ENCODE measurements around the gene MAP1LC3B.

Gene MAP1LC3B

DNA sequence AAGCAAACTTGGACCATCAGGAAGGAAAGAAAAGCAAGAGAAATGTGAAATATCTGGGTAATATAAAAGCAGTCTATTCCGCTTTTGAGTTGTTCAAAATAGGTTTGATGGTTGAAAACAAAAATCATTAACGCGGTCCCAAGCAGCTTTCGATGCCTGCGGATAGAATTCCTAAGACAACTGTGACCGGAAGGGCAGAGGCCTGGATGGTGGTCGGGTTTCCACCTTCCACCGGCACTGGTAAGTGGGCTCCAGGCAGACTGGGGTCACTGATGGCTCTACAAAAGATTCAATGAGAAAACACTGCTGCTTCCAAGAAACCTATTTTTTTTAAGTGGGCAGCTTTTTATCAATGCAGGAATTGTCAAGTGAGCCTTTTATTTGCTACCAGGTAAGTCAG, 50.9 kb downstream of the MAP1LC3B start:
- TF ChIP-seq, protein P1, sequence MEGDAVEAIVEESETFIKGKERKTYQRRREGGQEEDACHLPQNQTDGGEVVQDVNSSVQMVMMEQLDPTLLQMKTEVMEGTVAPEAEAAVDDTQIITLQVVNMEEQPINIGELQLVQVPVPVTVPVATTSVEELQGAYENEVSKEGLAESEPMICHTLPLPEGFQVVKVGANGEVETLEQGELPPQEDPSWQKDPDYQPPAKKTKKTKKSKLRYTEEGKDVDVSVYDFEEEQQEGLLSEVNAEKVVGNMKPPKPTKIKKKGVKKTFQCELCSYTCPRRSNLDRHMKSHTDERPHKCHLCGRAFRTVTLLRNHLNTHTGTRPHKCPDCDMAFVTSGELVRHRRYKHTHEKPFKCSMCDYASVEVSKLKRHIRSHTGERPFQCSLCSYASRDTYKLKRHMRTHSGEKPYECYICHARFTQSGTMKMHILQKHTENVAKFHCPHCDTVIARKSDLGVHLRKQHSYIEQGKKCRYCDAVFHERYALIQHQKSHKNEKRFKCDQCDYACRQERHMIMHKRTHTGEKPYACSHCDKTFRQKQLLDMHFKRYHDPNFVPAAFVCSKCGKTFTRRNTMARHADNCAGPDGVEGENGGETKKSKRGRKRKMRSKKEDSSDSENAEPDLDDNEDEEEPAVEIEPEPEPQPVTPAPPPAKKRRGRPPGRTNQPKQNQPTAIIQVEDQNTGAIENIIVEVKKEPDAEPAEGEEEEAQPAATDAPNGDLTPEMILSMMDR (IDR thresholded peaks at IDR 0.05) = no peak

DNA sequence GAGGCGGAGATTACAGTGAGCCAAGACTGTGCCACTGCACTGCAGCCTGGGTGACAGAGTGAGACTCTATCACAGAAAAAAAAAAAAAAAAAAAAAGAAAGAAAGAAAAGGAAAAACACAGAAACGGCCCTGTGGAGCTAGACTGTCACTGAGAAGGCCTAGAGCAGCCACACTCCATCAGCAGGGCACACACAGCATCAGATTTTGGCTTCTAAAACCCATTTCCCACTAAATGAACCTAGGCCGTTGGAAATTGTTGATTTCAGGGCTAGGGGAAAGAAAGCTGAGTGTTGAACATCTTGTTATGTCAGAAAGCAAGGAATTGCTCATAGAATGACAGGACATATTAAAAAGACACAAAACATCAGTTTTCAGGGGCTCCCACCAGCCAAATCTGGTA, 51.8 kb downstream of the MAP1LC3B start:
- TF ChIP-seq, protein P1 (IDR thresholded peaks at IDR 0.05) = no peak

DNA sequence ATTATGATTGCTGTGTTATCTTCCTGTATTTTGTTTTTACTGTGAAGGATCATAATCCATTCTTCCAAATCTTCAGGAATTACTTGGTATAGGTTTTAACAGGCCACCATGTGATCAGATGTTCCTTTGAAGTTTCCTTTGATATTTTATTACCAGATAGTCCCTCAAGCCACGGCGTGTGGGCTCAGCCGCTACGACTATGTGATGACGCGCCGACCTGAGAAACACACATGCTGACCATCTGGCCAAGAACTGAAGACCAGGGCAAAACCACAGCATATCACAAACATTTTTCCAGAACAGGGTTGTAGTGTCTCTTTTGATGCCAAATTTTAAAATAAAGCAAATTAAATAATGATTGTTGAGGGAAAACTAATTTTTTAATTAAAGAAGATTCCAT, 53.4 kb downstream of the MAP1LC3B start:
- TF ChIP-seq, protein P1 (IDR thresholded peaks at IDR 0.05) = no peak

DNA sequence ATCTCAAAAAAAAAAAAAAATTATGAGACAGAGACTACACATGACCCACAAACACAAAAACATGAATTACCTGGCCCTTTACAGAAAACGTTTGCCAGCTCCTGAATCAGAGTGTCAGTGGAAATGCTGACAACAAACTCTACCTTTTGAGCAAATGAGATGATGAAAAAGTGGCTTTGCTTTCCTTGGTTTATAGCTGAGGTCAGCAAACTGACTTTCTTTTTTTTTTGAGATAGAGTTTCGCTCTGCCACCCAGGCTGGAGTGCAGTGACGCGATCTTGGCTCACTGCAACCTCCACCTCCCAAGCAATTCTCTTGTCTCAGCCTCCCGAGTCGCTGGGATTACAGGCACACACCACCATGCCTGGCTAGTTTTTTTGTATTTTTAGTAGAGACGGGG, 54.3 kb downstream of the MAP1LC3B start:
- TF ChIP-seq, protein P1 (IDR thresholded peaks at IDR 0.05) = no peak

DNA sequence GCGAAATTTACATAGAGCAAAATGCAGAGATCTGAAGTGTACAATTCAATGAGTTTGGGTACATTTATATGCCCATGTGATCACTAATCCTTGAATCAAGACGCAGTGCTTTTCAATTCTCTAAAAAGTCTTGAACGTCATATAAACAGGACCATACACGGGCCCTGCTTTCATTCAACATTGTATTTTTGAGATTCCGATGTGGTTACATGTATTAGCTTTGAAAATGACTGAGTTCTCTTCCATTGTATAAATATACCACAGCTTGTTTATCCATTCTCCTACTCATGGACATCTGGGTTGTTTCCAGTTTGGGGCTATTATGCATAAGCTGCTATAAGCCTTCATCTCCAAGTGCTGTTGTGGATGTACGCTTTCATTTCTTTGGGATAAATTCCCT, 55.2 kb downstream of the MAP1LC3B start:
- TF ChIP-seq, protein P1 (IDR thresholded peaks at IDR 0.05) = no peak

DNA sequence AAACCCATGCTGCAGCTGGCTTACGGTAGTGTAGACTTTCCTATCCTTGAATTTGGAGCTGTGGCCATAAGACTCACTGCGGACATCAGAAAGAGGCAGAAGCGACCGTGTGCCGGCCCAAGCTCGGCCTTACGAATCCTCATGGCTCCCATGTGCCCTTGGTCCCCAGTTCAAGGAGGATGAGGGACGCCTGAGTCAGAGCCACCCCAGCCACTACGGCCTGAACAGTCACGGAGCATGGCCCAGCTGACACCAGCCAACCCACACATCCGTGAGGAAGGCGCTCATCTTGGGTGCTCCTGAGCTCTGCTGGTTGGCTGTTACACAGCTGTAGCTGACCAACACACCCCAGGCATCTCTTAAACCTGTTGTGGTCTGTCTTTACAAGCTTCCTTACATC, 56.7 kb downstream of the MAP1LC3B start:
- TF ChIP-seq, protein P1 (IDR thresholded peaks at IDR 0.05) = no peak

DNA sequence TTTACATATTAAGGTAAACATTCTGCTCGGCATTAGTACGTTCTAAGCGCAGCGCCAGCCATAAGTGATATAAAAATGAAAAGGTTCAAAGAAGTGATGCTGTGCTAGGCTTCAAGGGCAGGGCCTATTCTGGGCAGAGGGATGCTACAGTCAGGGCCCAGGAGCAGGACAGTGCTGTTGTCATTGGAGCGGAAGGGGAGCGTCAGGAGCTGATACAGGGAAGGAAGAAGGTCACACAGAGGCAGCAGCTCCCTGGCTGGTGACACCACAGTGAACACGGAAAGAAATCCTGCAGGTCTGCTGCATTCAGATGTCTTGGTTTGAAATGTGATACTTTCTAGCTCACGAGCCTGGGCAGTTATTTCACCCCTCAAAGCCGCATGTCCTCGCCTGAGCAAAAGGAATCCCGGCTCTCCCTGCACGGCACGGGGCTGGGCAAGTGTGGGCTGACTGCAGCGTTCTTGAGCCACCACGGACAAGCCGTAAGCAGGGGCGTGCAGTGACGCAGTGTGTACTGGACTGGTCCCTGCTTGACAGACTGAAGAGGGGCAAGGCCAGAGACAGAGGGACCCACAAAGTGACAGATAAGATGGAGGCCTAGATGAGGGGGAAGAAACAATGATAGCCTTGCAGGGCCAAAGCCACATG, 59.6 kb downstream of the MAP1LC3B start:
- TF ChIP-seq, protein P1 (IDR thresholded peaks at IDR 0.05) = no peak

DNA sequence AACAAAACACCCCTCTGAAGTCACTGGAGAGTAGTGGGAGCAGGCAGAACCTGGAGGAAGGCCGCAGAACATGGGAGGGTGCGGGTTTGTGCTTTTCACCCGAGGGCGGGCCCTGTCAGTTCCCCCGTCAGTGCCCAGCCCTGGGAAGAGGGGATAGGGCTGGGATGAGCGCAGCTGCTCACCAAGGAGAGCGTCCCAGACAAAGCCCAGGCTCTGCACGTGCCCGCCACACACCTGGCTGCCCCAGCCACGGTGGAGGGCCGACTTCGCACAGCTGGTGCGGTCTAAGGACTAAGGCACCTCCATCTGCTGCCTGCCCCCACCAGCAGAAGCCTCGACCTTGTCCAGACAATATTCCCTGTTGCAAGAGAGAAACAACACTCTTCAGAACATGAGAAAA, 61.2 kb downstream of the MAP1LC3B start:
- TF ChIP-seq, protein P1 (IDR thresholded peaks at IDR 0.05) = no peak

Data from LNCAP (cell line).